Left hindlimb (tissue), 1 donor: ENCODE data around the gene DPH1.

Experiments used
- DNase-seq: peaks from one replicate; pipeline ENCODE4 v3.0.0-alpha.2; 2018

The DPH1 gene

GRCh38 chr17:2050300-2051060 is 20.5 kb downstream of the DPH1 start:
- peak; percentile 74 for DNase-seq

GRCh38 chr17:2051061-2051932 is 21.3 kb downstream of the DPH1 start:
- peak; percentile 64 for DNase-seq

- DNase-seq: no peak
These were observed 22.1 kb downstream of the DPH1 start for GRCh38 chr17:2051933-2052559.

- DNase-seq: peak; percentile 85
These were observed 23.7 kb downstream of the DPH1 start for GRCh38 chr17:2053380-2054261.

- no peak for DNase-seq
These were observed 24.2 kb downstream of the DPH1 start for GRCh38 chr17:2054262-2054511.

GRCh38 chr17:2054512-2055291 is 24.7 kb downstream of the DPH1 start, which contains the start of gene HIC1:
HIC1 (plus strand) TSS chr17:2055103; CDS start chr17:2056691, 1,588 bp downstream.
- DNase-seq: peak; percentile 88

GRCh38 chr17:2055292-2056205 is 25.6 kb downstream of the DPH1 start:
- DNase-seq: peak; percentile 62

GRCh38 chr17:2056206-2057174 is 26.5 kb downstream of the DPH1 start:
- DNase-seq: peak; percentile 49

- peak; percentile 45 for DNase-seq
These were observed 27.3 kb downstream of the DPH1 start for GRCh38 chr17:2057175-2057759.

- peak; percentile 51 for DNase-seq
These were observed 28.0 kb downstream of the DPH1 start for GRCh38 chr17:2057760-2058585.

GRCh38 chr17:2058586-2059546 is 28.9 kb downstream of the DPH1 start:
- peak; percentile 70 for DNase-seq

GRCh38 chr17:2059547-2060384 is 29.8 kb downstream of the DPH1 start:
- DNase-seq: no peak

GRCh38 chr17:2060385-2060658 is 30.4 kb downstream of the DPH1 start:
- DNase-seq: no peak

- DNase-seq: peak; percentile 42
These were observed 30.9 kb downstream of the DPH1 start for GRCh38 chr17:2060681-2061440.

GRCh38 chr17:2061441-2061958 is 31.5 kb downstream of the DPH1 start:
- peak; percentile 43 for DNase-seq
